HG03520 (cell line): ENCODE measurements around the gene SMYD4.
"Not testable (repeated sequence)": the region's sequence is repeated elsewhere in the genome, so short reads cannot be mapped to it uniquely, and the experiment has no call there.

ENCODE experiments used
- ATAC-seq: cut with Tn5 transposase; IDR thresholded peaks from one replicate; pipeline ENCODE4 v1.9.1; 2021; ENCODE audit warnings: mild to moderate bottlenecking, moderate library complexity; ENCODE audit not compliant: unreplicated experiment

SMYD4 gene

GRCh38 chr17:1785930-1786329 is 43.8 kb downstream of the SMYD4 start:
- ATAC-seq = no peak

DNA sequence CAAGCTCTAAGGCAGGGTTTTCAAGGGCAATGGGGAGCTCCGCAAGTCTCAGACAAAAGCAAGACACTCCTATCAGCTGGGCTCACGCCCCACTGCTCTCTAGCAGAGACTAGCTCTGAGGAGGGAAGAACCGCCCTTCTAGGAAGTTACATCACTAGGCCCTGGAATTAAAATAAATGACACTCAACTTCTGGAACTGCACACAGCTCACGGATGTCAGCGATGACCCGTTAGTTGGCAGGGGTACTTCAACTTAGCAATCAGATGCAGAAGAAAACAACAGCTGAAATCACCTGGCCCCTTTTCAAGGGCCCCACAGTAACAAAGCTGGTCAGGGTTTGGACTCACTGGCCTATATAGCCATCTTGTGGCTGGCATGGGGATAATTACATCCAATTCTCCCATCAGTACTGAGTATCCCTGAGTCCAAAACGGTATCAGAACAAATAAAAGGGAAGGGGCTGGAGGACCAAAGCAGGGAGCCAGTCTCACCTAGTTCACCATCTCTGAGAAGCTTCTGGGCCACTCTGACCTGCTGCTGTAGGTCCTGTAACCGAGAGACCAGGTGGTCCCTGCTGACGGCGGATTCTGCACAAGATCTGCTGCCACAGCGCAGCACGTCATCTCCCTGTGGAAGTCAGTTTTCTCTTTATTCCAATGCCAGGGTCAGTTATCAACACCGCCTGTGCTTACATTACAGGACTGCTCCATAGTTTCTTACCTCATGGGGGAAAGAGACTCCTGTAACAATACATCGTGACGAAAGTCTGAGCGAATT is 45.7 kb downstream of the SMYD4 start:
- no peak for ATAC-seq

DNA sequence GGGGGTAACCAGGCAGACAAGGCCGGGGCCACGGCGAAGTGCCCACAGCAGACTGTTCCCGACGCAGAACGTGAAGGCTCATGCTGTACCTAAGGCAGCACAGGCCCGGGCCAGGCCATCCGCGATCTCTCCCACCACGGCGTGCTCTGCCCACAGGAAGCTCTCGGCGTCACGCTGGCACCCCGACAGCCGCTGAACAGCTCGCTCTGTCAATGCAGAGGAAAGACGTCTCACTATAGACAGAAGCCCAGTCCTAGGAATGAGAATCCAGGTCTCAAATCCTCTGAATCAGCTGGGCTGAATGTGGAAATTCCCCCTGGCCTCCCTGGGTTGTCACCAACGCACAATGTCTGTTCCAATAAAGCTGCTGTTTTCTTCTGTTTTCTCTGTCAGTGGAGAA is 46.4 kb downstream of the SMYD4 start:
- ATAC-seq = no peak

DNA sequence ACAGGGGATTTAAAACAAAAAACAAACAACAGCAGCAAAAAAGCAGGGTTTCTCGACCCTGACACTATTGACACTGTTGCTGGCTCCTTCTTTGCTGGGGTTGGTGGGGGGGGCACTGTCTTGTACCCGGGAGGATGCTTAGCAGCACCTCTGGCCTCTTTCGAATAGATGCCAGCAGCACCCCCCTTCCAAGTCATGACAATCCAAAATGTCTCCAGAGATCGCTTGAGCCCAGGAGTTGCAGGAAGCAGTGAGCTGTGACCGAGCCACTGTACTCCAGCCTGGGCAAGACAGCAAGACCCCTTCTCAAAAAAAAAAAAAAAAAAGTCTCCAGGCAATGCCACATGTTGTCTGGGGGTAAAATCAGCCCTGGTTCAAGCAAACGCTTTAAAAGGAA is 47.5 kb downstream of the SMYD4 start:
- no peak for ATAC-seq

DNA sequence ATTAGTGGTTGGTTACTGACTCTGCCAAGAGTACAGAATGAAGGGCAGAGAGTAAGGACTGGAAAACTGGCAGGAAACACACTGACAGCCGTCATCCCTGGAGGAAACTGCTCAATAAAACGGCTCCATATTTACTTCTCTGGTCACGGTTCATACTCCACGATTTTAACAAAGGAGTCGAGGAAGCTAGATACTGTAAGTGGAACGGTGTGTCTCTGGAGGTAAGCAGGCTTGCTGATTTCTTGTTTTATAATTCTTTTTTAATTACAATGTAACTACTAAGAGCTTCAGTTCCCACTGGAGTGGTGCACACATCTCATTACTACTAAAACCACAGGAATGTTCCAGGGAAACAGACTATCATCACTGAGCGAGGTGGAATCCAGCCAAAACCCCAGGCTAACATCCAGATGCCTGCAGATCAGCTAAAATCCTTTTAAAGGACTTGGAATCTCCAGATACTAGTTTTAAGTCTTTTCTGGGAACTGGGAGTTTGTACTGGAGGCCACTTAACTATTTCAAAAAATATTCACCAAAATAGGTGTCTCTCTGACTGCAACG is 50.1 kb downstream of the SMYD4 start:
- no peak for ATAC-seq

GRCh38 chr17:1776857-1777256 is 52.8 kb downstream of the SMYD4 start:
- no peak for ATAC-seq

- ATAC-seq = no peak
Observed at GRCh38 chr17:1776328-1776727, 53.4 kb downstream of the SMYD4 start.

DNA sequence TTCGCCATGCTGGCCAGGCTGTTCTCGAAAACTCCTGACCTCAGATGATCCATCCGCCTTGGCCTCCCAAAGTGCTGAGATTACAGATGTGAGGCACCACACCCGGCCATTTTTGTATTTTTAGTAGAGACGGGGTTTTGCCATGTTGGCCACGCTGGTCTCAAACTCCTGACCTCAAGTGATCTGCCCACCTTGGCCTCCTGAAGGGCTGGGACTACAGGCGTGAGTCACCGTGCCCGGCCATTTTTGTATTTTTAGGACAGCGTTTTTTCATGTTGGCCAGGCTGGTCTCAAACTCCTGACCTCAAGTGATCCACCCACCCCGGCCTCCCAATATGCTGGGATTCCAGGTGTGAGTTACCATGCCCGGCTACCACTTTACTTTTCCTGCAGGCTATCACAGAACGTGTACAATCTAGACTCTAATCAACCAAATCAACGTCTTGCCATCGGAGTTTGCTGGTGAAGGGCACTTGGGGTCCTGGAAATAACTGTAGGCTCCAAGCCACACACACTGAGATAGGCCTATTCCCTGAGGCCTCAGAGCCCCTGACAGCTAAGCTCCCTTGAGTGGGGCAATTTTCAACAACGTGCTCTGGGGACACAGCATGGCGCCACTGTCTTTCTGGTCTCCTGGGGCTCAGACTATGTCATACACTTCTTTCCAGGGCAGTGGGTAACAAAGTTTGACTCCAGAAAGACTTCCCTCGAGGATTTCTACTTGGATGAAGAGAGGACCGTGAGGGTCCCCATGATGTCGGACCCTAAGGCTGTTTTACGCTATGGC is 55.1 kb downstream of the SMYD4 start:
- no peak for ATAC-seq

DNA sequence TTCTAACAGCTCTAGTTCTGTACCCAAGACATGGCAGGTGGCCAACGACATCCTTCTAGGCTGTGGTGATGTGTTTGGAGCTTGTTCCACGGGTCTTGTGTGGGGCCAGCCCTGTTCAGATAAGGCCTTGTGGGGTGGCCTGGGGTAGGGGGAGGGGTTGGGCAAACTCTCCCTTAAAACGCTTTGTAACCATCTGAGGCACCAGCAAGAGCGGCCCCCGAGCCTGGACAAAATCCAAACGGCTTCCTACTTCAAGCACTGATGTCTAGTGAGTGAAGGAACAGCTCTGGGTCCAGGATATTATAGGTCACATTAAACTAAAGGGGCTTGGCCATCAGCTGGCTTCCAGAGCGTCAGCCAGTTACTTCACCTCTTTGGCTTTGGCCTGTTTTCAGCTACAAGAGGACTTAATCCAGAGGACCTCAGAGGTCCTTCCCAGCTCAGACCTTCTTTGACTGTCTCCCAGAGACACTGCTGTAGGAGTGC is 56.0 kb downstream of the SMYD4 start:
- ATAC-seq = no peak

GRCh38 chr17:1773000-1773695 is 56.6 kb downstream of the SMYD4 start:
- not testable (repeated sequence) for ATAC-seq

- no peak for ATAC-seq
Observed at GRCh38 chr17:1769822-1770477, 59.8 kb downstream of the SMYD4 start.

- ATAC-seq = no peak
Observed at GRCh38 chr17:1767358-1767757, 62.3 kb downstream of the SMYD4 start.

- ATAC-seq = no peak
Observed at GRCh38 chr17:1766382-1767135, 63.1 kb downstream of the SMYD4 start.

GRCh38 chr17:1765576-1765975 is 64.1 kb downstream of the SMYD4 start:
- no peak for ATAC-seq

DNA sequence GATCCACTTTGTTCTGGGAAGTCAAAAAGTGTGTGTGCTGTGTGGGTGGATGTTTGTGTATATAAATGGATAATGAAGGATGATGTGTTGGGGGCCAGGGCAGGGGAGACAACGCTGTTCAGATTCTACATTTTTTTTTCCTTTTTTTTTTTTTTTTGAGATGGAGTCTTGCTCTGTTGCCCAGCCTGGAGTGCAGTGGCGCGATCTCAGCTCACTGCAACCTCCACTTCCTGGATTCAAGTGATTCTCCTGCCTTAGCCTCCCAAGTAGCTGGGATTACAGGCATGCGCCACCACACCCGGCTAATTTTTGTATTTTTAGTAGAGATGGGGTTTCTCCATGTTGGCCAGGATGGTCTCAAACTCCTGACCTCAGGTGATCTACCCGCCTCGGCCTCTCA is 65.0 kb downstream of the SMYD4 start:
- not testable (repeated sequence) for ATAC-seq

DNA sequence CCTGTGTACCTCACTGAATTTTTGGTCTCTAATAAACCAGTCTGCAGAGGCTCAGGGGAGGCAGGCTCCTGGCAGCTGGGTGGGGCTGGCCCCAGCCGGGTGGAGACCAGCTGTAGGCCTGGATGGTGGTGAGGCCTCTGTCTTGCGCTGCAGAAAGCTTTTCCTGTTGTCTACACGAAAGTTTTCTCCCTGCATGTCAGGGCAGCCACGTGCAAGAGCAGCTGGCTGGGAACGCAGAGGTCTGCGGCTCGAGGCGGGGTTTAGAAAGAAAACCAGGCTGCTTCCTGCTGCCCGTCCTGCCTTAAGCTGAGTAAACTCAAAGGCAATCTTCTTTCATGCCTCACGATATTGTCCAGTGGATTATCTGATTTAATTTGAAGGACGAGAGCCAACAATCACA is 65.4 kb downstream of the SMYD4 start:
- no peak for ATAC-seq

DNA sequence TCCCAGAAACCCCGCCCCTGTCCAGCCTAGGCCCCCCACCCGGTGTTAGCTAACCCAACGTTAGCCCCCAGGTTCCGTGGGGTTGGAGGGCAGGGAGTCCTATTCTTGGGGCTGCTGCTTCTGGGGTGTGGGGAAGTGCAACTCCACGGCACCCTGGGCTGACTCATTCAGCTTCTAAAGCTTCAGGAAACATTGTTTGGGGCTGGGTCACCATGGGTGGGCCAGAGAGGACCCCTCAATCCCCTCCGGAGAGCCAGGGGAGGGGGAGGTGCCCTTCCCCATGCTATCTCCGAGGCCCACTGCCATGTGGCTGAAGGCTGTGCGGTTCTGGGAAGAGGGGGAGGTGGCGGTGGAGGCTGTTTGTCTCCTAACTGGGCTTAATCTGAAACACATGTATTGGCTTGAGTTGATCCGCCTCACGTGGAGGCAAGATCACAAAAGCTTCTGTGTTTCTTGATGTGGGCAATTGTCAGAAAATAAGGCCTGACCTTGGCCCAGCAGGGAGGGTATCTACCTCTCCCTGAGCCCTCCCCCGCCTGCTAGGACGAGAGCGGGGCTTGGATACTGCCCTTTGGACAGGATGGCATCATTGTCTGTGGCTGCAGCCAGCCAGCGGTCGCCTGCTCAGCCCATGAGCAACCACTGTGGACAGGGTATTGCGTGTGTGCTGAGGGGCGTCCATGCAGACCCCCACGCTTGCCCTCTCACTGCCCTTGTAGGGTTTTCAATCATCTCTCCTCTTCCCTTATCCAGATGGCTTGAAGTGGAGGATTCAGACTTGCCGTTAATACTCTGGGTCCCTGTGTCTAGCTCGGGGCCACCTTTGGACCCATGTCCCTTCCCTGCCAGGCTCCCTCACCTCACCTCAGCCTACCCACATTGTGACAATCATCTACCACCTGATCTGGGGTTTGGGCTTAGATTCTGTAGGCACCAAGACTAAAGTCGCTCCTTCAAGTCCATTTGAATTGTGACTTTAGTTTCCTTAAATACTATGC is 66.5 kb downstream of the SMYD4 start:
- ATAC-seq = no peak

DNA sequence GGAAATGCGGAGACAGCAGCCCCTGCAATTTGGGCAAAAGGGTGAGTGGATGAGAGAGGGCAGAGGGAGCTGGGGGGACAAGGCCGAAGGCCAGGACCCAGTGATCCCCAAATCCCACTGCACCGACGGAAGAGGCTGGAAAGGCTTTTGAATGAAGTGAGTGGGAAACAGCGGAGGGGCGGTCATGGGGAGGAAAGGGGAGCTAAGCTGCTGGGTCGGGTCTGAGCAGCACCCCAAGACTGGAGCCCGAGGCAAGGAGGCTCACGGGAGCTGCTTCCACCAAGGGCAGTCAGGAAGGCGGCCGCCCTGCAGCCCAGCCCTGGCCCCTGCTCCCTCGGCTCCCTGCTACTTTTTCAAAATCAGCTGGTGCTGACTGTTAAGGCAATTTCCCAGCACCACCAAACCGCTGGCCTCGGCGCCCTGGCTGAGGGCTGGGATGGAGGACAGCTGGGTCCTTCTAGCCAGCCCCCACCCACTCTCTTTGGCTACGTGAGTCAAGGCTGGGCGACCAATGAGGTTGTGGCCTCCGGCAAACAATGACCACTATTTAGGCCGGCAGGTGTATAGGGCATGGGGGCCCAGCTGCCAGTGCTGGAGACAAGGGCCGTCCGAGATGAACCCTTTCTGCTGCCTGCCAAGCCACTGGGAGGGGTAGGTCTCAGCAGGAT is 67.3 kb downstream of the SMYD4 start:
- ATAC-seq = no peak
